Ovary (tissue), 9 donors: ENCODE data around the gene SYCE1L. TPM values are rescaled to one million over a fixed set of nuclear protein-coding genes. Genes with fewer than 3 reads are reported as not detected.

ENCODE experiments used
- DNase-seq, 5 donors: peaks; one replicate each; pipeline ENCODE4 v3.0.0-alpha.2; 2019 to 2020
- H3K27ac ChIP-seq, 2 donors: fragments of 200-600 bp; one replicate each; pipeline versions ENCODE4 v1.5.1 to v1.8.0; 2019 to 2022
- H3K27me3 ChIP-seq: fragments of 200-600 bp; one replicate; pipeline ENCODE4 v1.8.0; 2022
- H3K36me3 ChIP-seq: fragments of 200-600 bp; sonication (generic); one replicate; pipeline ENCODE4 v1.5.1; 2019
- H3K4me1 ChIP-seq: one replicate; pipeline ENCODE4 v1.8.1; 2013; ENCODE audit warnings: mild to moderate bottlenecking, moderate library complexity; ENCODE audit not compliant: insufficient read depth
- H3K4me3 ChIP-seq: fragments of 200-600 bp; sonication (generic); one replicate; pipeline ENCODE4 v1.5.1; 2017
- H3K9me3 ChIP-seq, 2 donors: fragments of 200-600 bp in 1 of 2; sonication (generic) in 1 of 2; one replicate each; pipeline versions ENCODE4 v1.5.1 to v1.8.1; 2013 to 2019; ENCODE audit warnings: mild to moderate bottlenecking in 1 of 2, moderate library complexity in 1 of 2
- CTCF ChIP-seq, 3 donors: fragments of 450-650 bp in 2 of 3; fragments of 200-600 bp in 1 of 3; IDR thresholded peaks; one replicate each; pipeline versions ENCODE4 v1.5.1 to v1.8.0; 2016 to 2022; ENCODE audit warnings: antibody characterized with exemption in 3 of 3, mild to moderate bottlenecking in 1 of 3
- EP300 ChIP-seq: sonication (generic); formaldehyde crosslinking; IDR thresholded peaks from one replicate; pipeline ENCODE4 v1.6.1; 2017; ENCODE audit warnings: antibody characterized with exemption
- POLR2A ChIP-seq: fragments of 450-650 bp; IDR thresholded peaks from one replicate; pipeline ENCODE4 v1.6.1; 2017; ENCODE audit warnings: antibody characterized with exemption, mild to moderate bottlenecking, moderate library complexity
- WGBS, 3 donors: extraction: QIAGEN DNeasy Blood & Tissue Kit in 1 of 3; methylation state at CpG; one replicate each; pipeline versions ENCODE4 v1.1.5 to v1.1.7; 2013 to 2017; 5-methylcytosine and 5-hydroxymethylcytosine counted together
- intact Hi-C, 4 donors: fragments of 100-400 bp; cut with DNase I; formaldehyde crosslinking; loops; one replicate each; pipeline versions ENCODE4 v1.11.0 to v1.15.1; 2022 to 2023
- polyA plus RNA-seq, 2 donors: library from polyadenylated mRNA; stranded (reverse); fragments of 200-250 nt in 1 of 2; fragments of 350-450 nt in 1 of 2; fragmentation: Illumina TruSeq in 1 of 2; extraction: RNeasy Lipid Tissue Mini Kit (QIAGEN cat#74804) in 1 of 2; gene quantifications; one replicate each; pipeline ENCODE4 v1.2.3, GENCODE V29; 2013 to 2014
- total RNA-seq, 7 donors: library from RNA; depleted of rRNA in 2 of 7; stranded (reverse); fragments of >200 nt in 2 of 7; fragmentation: NEBNext Ultra II Directional in 3 of 7; extraction: Animal tissue kit (Norgen Biotek cat#: 25700) in 3 of 7; gene quantifications; one replicate each; pipeline versions ENCODE4 v1.1.0 to v1.2.4, GENCODE V29; 2016 to 2023
- donor health status: DM: no; HTN: no; CAD: no; lungs with moderate emphysema.
- donor health status: DM: no; HTN: no; CAD: no.
- donor health status: Bipolar disorder and iron deficiency.
- donor health status: DM: yes; HTN: yes; CAD: no.
- donor health status: DM: no; HTN: no; CAD: no.
- donor health status: DM: yes; HTN: yes; CAD: no.

SYCE1L gene
- total and polyA plus RNA-seq, 9 donors: 4.4 to 56.0 (median 9.8) TPM; not detected in 1

- Histone ChIP-seq H3K9me3 (no peaks in the 10 kb centered on the region), H3K36me3 (no peaks in the 10 kb centered on the region), H3K4me3 (no peak overlapping the region), H3K27me3 (no peaks in the 10 kb centered on the region), H3K27ac (no peak overlapping the region), H3K4me1 (peaks cover 2% of the 10 kb centered on the region)
- intact Hi-C loops: no loop called here
- WGBS, 3 donors: 63 to 72% (median 63%) methylated on average over 3 of the region's 3 CpGs
- TF ChIP-seq CTCF (IDR thresholded peaks at IDR 0.05) (no peak), EP300 (no peak), POLR2A (no peak)
- DNase-seq: no peak
Observed at GRCh38 chr16:77219437-77219836, 20.2 kb downstream of the SYCE1L start.

GRCh38 chr16:77220427-77220826, 21.2 kb downstream of the SYCE1L start:
- H3K9me3 ChIP-seq: no peaks in the 10 kb centered on the region
- intact Hi-C loops: no loop called here
- H3K4me3 ChIP-seq: no peak overlapping the region
- no peak overlapping the region for H3K27ac ChIP-seq
- no peaks in the 10 kb centered on the region for H3K36me3 ChIP-seq
- WGBS, 3 donors: 47 to 68% (median 54%) methylated on average over 3 of the region's 3 CpGs
- H3K4me1 ChIP-seq: peaks cover 2% of the 10 kb centered on the region
- H3K27me3 ChIP-seq: no peaks in the 10 kb centered on the region
- TF ChIP-seq EP300 (no peak), POLR2A (no peak), CTCF (IDR thresholded peaks at IDR 0.05) (no peak)
- no peak for DNase-seq

- Histone ChIP-seq H3K4me3 (no peak overlapping the region), H3K27ac (no peak overlapping the region), H3K36me3 (no peaks in the 10 kb centered on the region), H3K4me1 (peaks cover 2% of the 10 kb centered on the region), H3K27me3 (no peaks in the 10 kb centered on the region), H3K9me3 (no peaks in the 10 kb centered on the region)
- TF ChIP-seq CTCF (IDR thresholded peaks at IDR 0.05) (no peak), EP300 (no peak)
- 69 to 84% (median 83%) methylated on average over 4 of the region's 4 CpGs for WGBS, 3 donors
- DNase-seq: no peak
- intact Hi-C loops: no loop called here
Observed at GRCh38 chr16:77221482-77221881, 22.3 kb downstream of the SYCE1L start.

- Histone ChIP-seq H3K36me3 (no peaks in the 10 kb centered on the region), H3K27me3 (no peaks in the 10 kb centered on the region), H3K4me1 (peaks cover 2% of the 10 kb centered on the region), H3K27ac (no peak overlapping the region), H3K4me3 (no peak overlapping the region), H3K9me3 (no peaks in the 10 kb centered on the region)
- no peak for DNase-seq
- TF ChIP-seq POLR2A (no peak), EP300 (no peak), CTCF (IDR thresholded peaks at IDR 0.05) (no peak)
- WGBS, 3 donors: 57 to 64% (median 60%) methylated on average over 10 of the region's 10 CpGs
- intact Hi-C loops: no loop called here
Observed at GRCh38 chr16:77223184-77223583, 24.0 kb downstream of the SYCE1L start.

- intact Hi-C loops: no loop called here
- H3K27me3 ChIP-seq: no peaks in the 10 kb centered on the region
- H3K27ac ChIP-seq: no peak overlapping the region
- no peaks in the 10 kb centered on the region for H3K9me3 ChIP-seq
- no peak overlapping the region for H3K4me3 ChIP-seq
- WGBS, 3 donors: 87 to 92% (median 90%) methylated on average over 3 of the region's 3 CpGs
- H3K4me1 ChIP-seq: peaks cover 2% of the 10 kb centered on the region
- no peaks in the 10 kb centered on the region for H3K36me3 ChIP-seq
- TF ChIP-seq POLR2A (no peak), EP300 (no peak), CTCF (IDR thresholded peaks at IDR 0.05) (no peak)
- no peak for DNase-seq
Observed at GRCh38 chr16:77225182-77225581, 26.0 kb downstream of the SYCE1L start.
